ENCODE results near the gene NQO2. TPM values are rescaled to one million over a fixed set of nuclear protein-coding genes. Genes with fewer than 3 reads are reported as not detected.
"Not testable (repeated sequence)": the region's sequence is repeated elsewhere in the genome, so short reads cannot be mapped to it uniquely, and the experiment has no call there.

Gene NQO2
- total RNA-seq, 4 donors from 2014 or later: 15.8 to 32.8 (median 27.2) TPM

DNA sequence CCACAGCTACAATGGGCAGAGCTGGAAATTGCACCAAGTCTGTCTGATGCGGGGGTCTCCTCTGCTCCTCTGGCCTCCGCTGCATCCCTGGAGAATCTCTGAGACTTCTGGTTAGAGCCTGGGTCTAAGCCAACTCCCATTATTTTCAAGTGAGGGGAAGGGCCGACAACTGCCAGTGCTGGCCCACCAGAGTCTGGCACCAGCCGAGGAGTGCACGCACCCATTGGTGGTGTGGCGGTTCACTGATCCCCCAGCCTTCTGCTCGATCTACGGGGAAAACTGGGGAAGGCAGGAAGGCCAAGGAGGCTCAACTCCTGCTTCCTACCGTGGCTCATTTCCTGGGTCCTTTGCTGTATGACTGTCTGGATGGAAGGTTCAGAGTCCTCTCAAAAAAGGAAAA lies 6.2 kb downstream of the NQO2 start:
- Histone ChIP-seq H3K4me3 (no peak overlapping the region), H3K9me3 (peaks cover 0 to under 1% (median 0%) of the 10 kb centered on the region in 3 donors), H3K4me1 (peaks cover 0 to 15% (median 0%) of the 10 kb centered on the region in 3 donors), H3K27me3 (no peaks in the 10 kb centered on the region), H3K36me3 (peaks cover 0 to 71% of the 10 kb centered on the region in 2 donors), H3K27ac (no peak overlapping the region)
- ATAC-seq: no peak
- 75 to 100% methylated on average over 1 of the region's 9 CpGs for WGBS, 2 donors (ENCODE audit: low coverage in 1 of 2)
- TF ChIP-seq POLR2AphosphoS5 (IDR thresholded peaks at IDR 0.05): no peak
- no peak for TF ChIP-seq EP300 (IDR thresholded peaks at IDR 0.05)
- TF ChIP-seq, protein P1, sequence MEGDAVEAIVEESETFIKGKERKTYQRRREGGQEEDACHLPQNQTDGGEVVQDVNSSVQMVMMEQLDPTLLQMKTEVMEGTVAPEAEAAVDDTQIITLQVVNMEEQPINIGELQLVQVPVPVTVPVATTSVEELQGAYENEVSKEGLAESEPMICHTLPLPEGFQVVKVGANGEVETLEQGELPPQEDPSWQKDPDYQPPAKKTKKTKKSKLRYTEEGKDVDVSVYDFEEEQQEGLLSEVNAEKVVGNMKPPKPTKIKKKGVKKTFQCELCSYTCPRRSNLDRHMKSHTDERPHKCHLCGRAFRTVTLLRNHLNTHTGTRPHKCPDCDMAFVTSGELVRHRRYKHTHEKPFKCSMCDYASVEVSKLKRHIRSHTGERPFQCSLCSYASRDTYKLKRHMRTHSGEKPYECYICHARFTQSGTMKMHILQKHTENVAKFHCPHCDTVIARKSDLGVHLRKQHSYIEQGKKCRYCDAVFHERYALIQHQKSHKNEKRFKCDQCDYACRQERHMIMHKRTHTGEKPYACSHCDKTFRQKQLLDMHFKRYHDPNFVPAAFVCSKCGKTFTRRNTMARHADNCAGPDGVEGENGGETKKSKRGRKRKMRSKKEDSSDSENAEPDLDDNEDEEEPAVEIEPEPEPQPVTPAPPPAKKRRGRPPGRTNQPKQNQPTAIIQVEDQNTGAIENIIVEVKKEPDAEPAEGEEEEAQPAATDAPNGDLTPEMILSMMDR (IDR thresholded peaks at IDR 0.05): no peak
- no peak for TF ChIP-seq POLR2A (IDR thresholded peaks at IDR 0.05)

DNA sequence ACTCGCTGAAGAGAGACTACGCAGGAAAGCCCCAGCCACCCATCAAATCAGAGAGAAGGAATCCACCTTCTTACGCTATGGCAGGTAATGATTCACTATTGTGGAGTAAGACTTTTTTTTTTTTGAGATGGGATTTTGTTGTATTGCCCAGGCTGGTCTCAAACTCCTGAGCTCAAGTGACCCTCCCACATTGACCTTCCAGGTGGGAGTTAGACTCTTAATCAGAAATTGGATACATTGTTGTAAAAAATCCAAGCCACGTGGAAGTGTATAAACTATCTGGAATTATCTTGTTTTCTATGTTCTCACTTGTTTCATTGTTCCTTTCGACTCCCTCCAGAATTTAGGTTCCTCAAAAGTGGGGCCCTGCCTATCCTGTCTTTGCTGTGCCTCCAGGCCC lies 6.8 kb downstream of the NQO2 start:
- Histone ChIP-seq H3K27me3 (no peaks in the 10 kb centered on the region), H3K4me1 (peaks cover 0 to 9% (median 0%) of the 10 kb centered on the region in 3 donors), H3K36me3 (peaks cover 0 to 77% of the 10 kb centered on the region in 2 donors), H3K27ac (no peak overlapping the region), H3K9me3 (peaks cover 0 to 7% (median 0%) of the 10 kb centered on the region in 3 donors), H3K4me3 (no peak overlapping the region)
- TF ChIP-seq EP300 (IDR thresholded peaks at IDR 0.05): no peak
- no peak for TF ChIP-seq POLR2AphosphoS5 (IDR thresholded peaks at IDR 0.05)
- TF ChIP-seq POLR2A (IDR thresholded peaks at IDR 0.05): no peak
- TF ChIP-seq, protein P1 (IDR thresholded peaks at IDR 0.05): no peak
- WGBS, 2 donors (ENCODE audit: low coverage in 1 of 2): 92 to 100% methylated on average over 2 to 5 of the region's 5 CpGs
- ATAC-seq: no peak

DNA sequence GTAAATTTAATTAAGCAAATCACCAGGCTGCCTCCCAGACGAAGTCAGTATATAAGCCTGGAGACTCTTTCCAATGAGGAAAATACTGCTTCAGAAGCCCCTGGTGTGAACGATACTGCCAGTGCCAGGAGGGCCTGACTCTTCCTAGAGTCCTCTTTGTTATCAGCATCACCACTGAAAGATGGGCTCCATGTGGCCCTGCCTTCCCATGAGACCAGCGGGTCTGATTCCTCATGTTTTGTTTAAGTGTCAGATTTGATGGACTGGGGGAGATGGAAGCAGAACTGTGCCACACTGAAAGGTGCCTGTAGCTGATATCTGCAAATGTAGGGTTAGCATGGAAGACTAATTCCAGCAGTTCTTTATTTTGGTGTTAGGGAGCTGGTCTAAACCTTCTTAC lies 7.9 kb downstream of the NQO2 start:
- H3K4me3 ChIP-seq: no peak overlapping the region
- H3K27me3 ChIP-seq: no peaks in the 10 kb centered on the region
- H3K27ac ChIP-seq: no peak overlapping the region
- 71 to 78% methylated on average over 3 of the region's 3 CpGs for WGBS, 2 donors (ENCODE audit: low coverage in 1 of 2)
- H3K9me3 ChIP-seq: peaks cover 0 to 11% (median 0%) of the 10 kb centered on the region in 3 donors
- H3K4me1 ChIP-seq: no peaks in the 10 kb centered on the region
- TF ChIP-seq EP300 (IDR thresholded peaks at IDR 0.05): no peak
- no peak for TF ChIP-seq POLR2A (IDR thresholded peaks at IDR 0.05)
- TF ChIP-seq, protein P1 (IDR thresholded peaks at IDR 0.05): no peak
- no peak for TF ChIP-seq POLR2AphosphoS5 (IDR thresholded peaks at IDR 0.05)
- no peak for ATAC-seq
- peaks cover 0 to 88% of the 10 kb centered on the region in 2 donors for H3K36me3 ChIP-seq

- WGBS, 2 donors (ENCODE audit: low coverage in 1 of 2): 94 to 95% methylated on average over 14 to 17 of the region's 17 CpGs
- H3K4me1 ChIP-seq, H3K27ac ChIP-seq, ATAC-seq, H3K4me3 ChIP-seq, H3K27me3 ChIP-seq: not testable (repeated sequence)
- Histone ChIP-seq H3K9me3 (peaks cover 0 to 11% (median 0%) of the 10 kb centered on the region in 3 donors), H3K36me3 (peaks cover 0 to 97% of the 10 kb centered on the region in 2 donors)
Observed at GRCh38 chr6:3008712-3009265, 9.1 kb downstream of the NQO2 start.

- peaks cover 0 to 97% of the 10 kb centered on the region in 2 donors for H3K36me3 ChIP-seq
- TF ChIP-seq EP300 (IDR thresholded peaks at IDR 0.05) (no peak), POLR2AphosphoS5 (IDR thresholded peaks at IDR 0.05) (no peak), POLR2A (IDR thresholded peaks at IDR 0.05) (no peak)
- TF ChIP-seq, protein P1 (IDR thresholded peaks at IDR 0.05): no peak
- WGBS, 2 donors (ENCODE audit: low coverage in 1 of 2): 81 to 82% methylated on average over 3 of the region's 3 CpGs
Observed at GRCh38 chr6:3009930-3010329, 10.2 kb downstream of the NQO2 start.

More at GRCh38 chr6:3009930-3010329, 10.2 kb downstream of the NQO2 start:
- Histone ChIP-seq H3K27ac (no peak overlapping the region), H3K9me3 (peaks cover 0 to 11% (median 0%) of the 10 kb centered on the region in 3 donors), H3K27me3 (no peaks in the 10 kb centered on the region), H3K4me1 (no peaks in the 10 kb centered on the region), H3K4me3 (no peak overlapping the region)
- no peak for ATAC-seq
